GM23248 (cell line): Measurements from ENCODE around the gene SGK1. TPM values are rescaled to one million over a fixed set of nuclear protein-coding genes. Genes with fewer than 3 reads are reported as not detected.

ENCODE experiments used
- DNase-seq: peaks from one replicate; pipeline ENCODE4 v3.0.0-alpha.2; 2015
- H2AFZ ChIP-seq: fragments of 200-600 bp; sonication (generic); 2 replicates; pipeline ENCODE4 v1.6.1; 2016; ENCODE audit warnings: antibody characterized with exemption
- H3F3A ChIP-seq: fragments of 200-600 bp; sonication (generic); 2 replicates; pipeline ENCODE4 v1.6.1; 2016; ENCODE audit warnings: mild to moderate bottlenecking, antibody characterized with exemption, mixed run types; ENCODE audit not compliant: insufficient read depth
- H3K27ac ChIP-seq: fragments of 200-600 bp; sonication (generic); 2 replicates; pipeline ENCODE4 v1.5.1; 2016; ENCODE audit warnings: mild to moderate bottlenecking
- H3K27me3 ChIP-seq: fragments of 200-600 bp; sonication (generic); replicated peaks from 2 replicates; pipeline ENCODE4 v1.6.1; 2016; ENCODE audit warnings: mild to moderate bottlenecking; ENCODE audit not compliant: insufficient read depth
- H3K36me3 ChIP-seq: fragments of 200-600 bp; sonication (generic); 2 replicates; pipeline ENCODE4 v1.6.1; 2016; ENCODE audit warnings: low read depth, mild to moderate bottlenecking
- H3K4me1 ChIP-seq: fragments of 200-600 bp; sonication (generic); 2 replicates; pipeline ENCODE4 v1.6.1; 2016; ENCODE audit warnings: mild to moderate bottlenecking; ENCODE audit not compliant: insufficient read depth
- H3K4me2 ChIP-seq: fragments of 200-600 bp; sonication (generic); one replicate; pipeline ENCODE4 v1.6.1; 2016; ENCODE audit warnings: mild to moderate bottlenecking; ENCODE audit not compliant: unreplicated experiment
- H3K4me3 ChIP-seq: fragments of 200-600 bp; sonication (generic); 2 replicates; pipeline ENCODE4 v1.5.1; 2016; ENCODE audit warnings: mild to moderate bottlenecking
- H3K79me2 ChIP-seq: fragments of 200-600 bp; sonication (generic); 2 replicates; pipeline ENCODE4 v1.6.1; 2016; ENCODE audit warnings: mild to moderate bottlenecking; ENCODE audit not compliant: insufficient read depth
- H3K9ac ChIP-seq: fragments of 200-600 bp; sonication (generic); 2 replicates; pipeline ENCODE4 v1.6.1; 2016; ENCODE audit warnings: mild to moderate bottlenecking
- H3K9me2 ChIP-seq: fragments of 200-600 bp; sonication (generic); 2 replicates; pipeline ENCODE4 v1.6.1; 2016; ENCODE audit warnings: mixed run types, mild to moderate bottlenecking, moderate library complexity; ENCODE audit not compliant: insufficient read depth
- H3K9me3 ChIP-seq: fragments of 200-600 bp; sonication (generic); one replicate; pipeline ENCODE4 v1.6.1; 2017; ENCODE audit warnings: low read depth
- H4K20me1 ChIP-seq: fragments of 200-600 bp; sonication (generic); 2 replicates; pipeline ENCODE4 v1.6.0; 2016; ENCODE audit not compliant: insufficient read depth
- EZH2 ChIP-seq: fragments of 200-600 bp; sonication (generic); IDR thresholded peaks from 2 replicates; pipeline ENCODE4 v1.6.1; 2018; ENCODE audit warnings: antibody characterized with exemption, mild to moderate bottlenecking; ENCODE audit not compliant: insufficient read depth, poor library complexity, severe bottlenecking
- EZH2phosphoT487 ChIP-seq: fragments of 200-600 bp; sonication (generic); IDR thresholded peaks from 2 replicates; pipeline ENCODE4 v1.6.1; 2018; ENCODE audit warnings: antibody characterized with exemption, moderate library complexity, mild to moderate bottlenecking, low read depth; ENCODE audit not compliant: insufficient read depth
- WGBS, 2 experiments: methylation state at CpG; one replicate each; pipeline ENCODE4 v1.1.6; 2015 to 2017; ENCODE audit warnings: low lambda C conversion rate in 2 of 2, low coverage in 1 of 2; ENCODE audit errors: missing lambda C conversion rate in 2 of 2; 5-methylcytosine and 5-hydroxymethylcytosine counted together
- in situ Hi-C: fragments of 300-500 bp; cut with MboI; formaldehyde crosslinking; loops from 2 replicates; pipeline ENCODE4 v1.15.0; 2020
- polyA plus RNA-seq: library from polyadenylated mRNA; unstranded; fragments of >200 nt; fragmentation: Nextera tagmentation; extraction: Ambion mirVana; gene quantifications from 2 replicates; pipeline ENCODE4 v1.2.1, GENCODE V29; 2016
- total RNA-seq: library from RNA; depleted of rRNA; stranded (reverse); fragments of >200 nt; shearing (Covaris generic); gene quantifications from 2 replicates; pipeline ENCODE4 v1.2.3, GENCODE V29; 2014

SGK1 gene
- total and polyA plus RNA-seq, 2 experiments from 2014 or later, result 134 to 228 TPM

GRCh38 chr6:134233180-134233955, 84.5 kb downstream of the SGK1 start:
- no peak overlapping the region for H3K4me3 ChIP-seq
- H3K27ac ChIP-seq, result no peak overlapping the region
- 40 to 46% methylated on average over 5 of the region's 5 CpGs for WGBS, 2 experiments

GRCh38 chr6:134230940-134231339, 87.0 kb downstream of the SGK1 start:
- Histone ChIP-seq H2AFZ (no peak overlapping the region), H3K36me3 (no peaks in the 10 kb centered on the region), H3K79me2 (no peaks in the 10 kb centered on the region), H3K4me3 (no peak overlapping the region), H3K4me1 (peaks cover 5% of the 10 kb centered on the region), H3K9ac (no peak overlapping the region), H3K9me2 (no peaks in the 10 kb centered on the region), H3F3A (no peaks in the 10 kb centered on the region), H3K27me3 (no peaks in the 10 kb centered on the region), H3K9me3 (no peaks in the 10 kb centered on the region), H4K20me1 (no peaks in the 10 kb centered on the region), H3K27ac (no peak overlapping the region), H3K4me2 (no peak overlapping the region)
- DNase-seq, result no peak
- in situ Hi-C loops, result no loop called here
- WGBS, 2 experiments, result 93 to 95% methylated on average over 3 of the region's 3 CpGs
- TF ChIP-seq EZH2phosphoT487 (no peak), EZH2 (no peak)

More at GRCh38 chr6:134233180-134233955, 84.5 kb downstream of the SGK1 start:
- TF ChIP-seq EZH2phosphoT487, result no peak
- no peak for TF ChIP-seq EZH2
- Histone ChIP-seq H3K4me2 (no peak overlapping the region), H3K27me3 (no peaks in the 10 kb centered on the region), H3K9ac (no peak overlapping the region), H2AFZ (no peak overlapping the region), H3K36me3 (no peaks in the 10 kb centered on the region), H3K9me2 (no peaks in the 10 kb centered on the region), H4K20me1 (no peaks in the 10 kb centered on the region), H3F3A (no peaks in the 10 kb centered on the region), H3K79me2 (no peaks in the 10 kb centered on the region), H3K9me3 (no peaks in the 10 kb centered on the region), H3K4me1 (peaks cover 13% of the 10 kb centered on the region)
- in situ Hi-C loops, result no loop called here
- no peak for DNase-seq

- Histone ChIP-seq H3K4me1 (no peaks in the 10 kb centered on the region), H3K9me3 (no peaks in the 10 kb centered on the region), H3K27me3 (no peaks in the 10 kb centered on the region), H4K20me1 (no peaks in the 10 kb centered on the region), H3K4me2 (no peak overlapping the region), H3K9me2 (no peaks in the 10 kb centered on the region), H3K79me2 (no peaks in the 10 kb centered on the region), H2AFZ (no peak overlapping the region), H3F3A (no peaks in the 10 kb centered on the region), H3K9ac (no peak overlapping the region), H3K4me3 (no peak overlapping the region), H3K27ac (no peak overlapping the region), H3K36me3 (no peaks in the 10 kb centered on the region)
- no peak for DNase-seq
- no peak for TF ChIP-seq EZH2phosphoT487
- TF ChIP-seq EZH2, result no peak
- in situ Hi-C loops, result no loop called here
- 95 to 96% methylated on average over 8 of the region's 8 CpGs for WGBS, 2 experiments
Measured at GRCh38 chr6:134230087-134230700, 87.7 kb downstream of the SGK1 start.

- H3K27me3 ChIP-seq, result no peaks in the 10 kb centered on the region
- H3K9me3 ChIP-seq, result no peaks in the 10 kb centered on the region
- no peak overlapping the region for H3K4me3 ChIP-seq
- TF ChIP-seq EZH2phosphoT487 (no peak), EZH2 (no peak)
- H4K20me1 ChIP-seq, result no peaks in the 10 kb centered on the region
- no peak for DNase-seq
- WGBS, 2 experiments, result 98 to 100% methylated on average over 2 of the region's 2 CpGs
- no peaks in the 10 kb centered on the region for H3K79me2 ChIP-seq
- no peak overlapping the region for H2AFZ ChIP-seq
- no peaks in the 10 kb centered on the region for H3K36me3 ChIP-seq
- H3K4me1 ChIP-seq, result peaks cover under 1% of the 10 kb centered on the region; the same call in 1 of the 2 replicates
- H3K4me2 ChIP-seq, result no peak overlapping the region
- no peaks in the 10 kb centered on the region for H3K9me2 ChIP-seq
- H3K9ac ChIP-seq, result no peak overlapping the region
- in situ Hi-C loops, result no loop called here
- no peak overlapping the region for H3K27ac ChIP-seq
- no peaks in the 10 kb centered on the region for H3F3A ChIP-seq
Measured at GRCh38 chr6:134229520-134229919, 88.4 kb downstream of the SGK1 start.
